Heart left ventricle (tissue), 16 donors: ENCODE data around the gene DUSP18. TPM values are rescaled to one million over a fixed set of nuclear protein-coding genes. Genes with fewer than 3 reads are reported as not detected.
A peak's percentile ranks its signal among the peaks of the same experiment; 100 is the strongest.

Experiments used
- ATAC-seq, 4 donors: fragments of 200-7000 bp; cut with Tn5 transposase; one replicate each; pipeline ENCODE4 v1.9.1; 2020 to 2022; ENCODE audit warnings: moderate library complexity in 4 of 4, mild to moderate bottlenecking in 3 of 4, moderate number of reproducible peaks in 1 of 4
- DNase-seq, 5 donors: peaks; one replicate each; pipeline ENCODE4 v3.0.0-alpha.2; 2020
- H3K27ac ChIP-seq, 12 donors: fragments of 200-600 bp; sonication (generic) in 4 of 12; one replicate each; pipeline versions ENCODE4 v1.5.0 to v1.8.0; 2016 to 2022; ENCODE audit warnings: mild to moderate bottlenecking in 2 of 12
- H3K27me3 ChIP-seq, 9 donors: fragments of 200-600 bp; sonication (generic) in 2 of 9; one replicate each; pipeline versions ENCODE4 v1.5.1 to v1.8.0; 2016 to 2022; ENCODE audit warnings: mild to moderate bottlenecking in 3 of 9
- H3K36me3 ChIP-seq, 9 donors: fragments of 200-600 bp; sonication (generic) in 2 of 9; one replicate each; pipeline versions ENCODE4 v1.5.0 to v1.8.0; 2018 to 2022; ENCODE audit warnings: mild to moderate bottlenecking in 2 of 9
- H3K4me1 ChIP-seq, 12 donors: fragments of 200-600 bp; sonication (generic) in 4 of 12; one replicate each; pipeline versions ENCODE4 v1.5.0 to v1.8.0; 2016 to 2022; ENCODE audit warnings: mild to moderate bottlenecking in 3 of 12
- H3K4me3 ChIP-seq, 12 donors: fragments of 200-600 bp; sonication (generic) in 4 of 12; one replicate each; pipeline versions ENCODE4 v1.5.0 to v1.8.0; 2017 to 2022; ENCODE audit warnings: mild to moderate bottlenecking in 9 of 12, moderate library complexity in 4 of 12
- H3K9me3 ChIP-seq, 12 donors: fragments of 200-600 bp; sonication (generic) in 4 of 12; one replicate each; pipeline versions ENCODE4 v1.5.0 to v1.8.0; 2016 to 2022; ENCODE audit warnings: mild to moderate bottlenecking in 1 of 12
- POLR2A ChIP-seq, 2 donors: fragments of 450-650 bp; IDR thresholded peaks; one replicate each; pipeline ENCODE4 v1.6.1; 2017; ENCODE audit warnings: antibody characterized with exemption in 2 of 2, mild to moderate bottlenecking in 2 of 2, moderate library complexity in 2 of 2
- WGBS, 4 donors: extraction: QIAGEN DNeasy Blood & Tissue Kit in 2 of 4; methylation state at CpG; one replicate each; pipeline versions ENCODE4 v1.1.5 to v1.1.7; 2013 to 2018; 5-methylcytosine and 5-hydroxymethylcytosine counted together
- intact Hi-C, 10 donors: fragments of 100-400 bp; cut with DNase I; formaldehyde crosslinking; loops; one replicate each; pipeline versions ENCODE4 v1.11.1 to v1.14.2; 2022
- polyA plus RNA-seq, 2 donors: library from polyadenylated mRNA; stranded (reverse); fragments of 200-250 nt; gene quantifications; one replicate each; pipeline ENCODE4 v1.2.3, GENCODE V29; 2013
- total RNA-seq, 9 donors: library from RNA; depleted of rRNA in 2 of 9; stranded (reverse); fragments of >200 nt in 2 of 9; fragmentation: NEBNext Ultra II Directional in 3 of 9; extraction: Animal tissue kit (Norgen Biotek cat#: 25700) in 3 of 9; gene quantifications; one replicate each; pipeline versions ENCODE4 v1.1.0 to v1.2.4, GENCODE V29; 2016 to 2023
- TF ChIP-seq, protein P1 (sequence below), 12 donors: fragments of 200-600 bp; sonication (generic) in 4 of 12; IDR thresholded peaks; one replicate each; pipeline versions ENCODE4 v1.5.0 to v1.8.0; 2018 to 2022; ENCODE audit warnings: antibody characterized with exemption in 12 of 12, mild to moderate bottlenecking in 5 of 12
- donor health status: ischemic (EF 13 %, LVEDD 7.1; RV severe dilation, severe dysfunction).
- donor health status: healthy with polysubstance abuse.
- donor health status: DM: no; HTN: yes; CAD: no.
- donor health status: DM: no; HTN: no; CAD: no.
- donor health status: ischemic (EF 25% LVEDD 6.9; RV normal size, moderate dysfunction).
- donor health status: ischemic (EF 25% LVEDD 5.7; RV mildly dilated, moderate dysfunction).
- donor health status: healthy.
- donor health status: DM: yes; HTN: yes; CAD: no.
- donor health status: ischemic (EF 35%, LVEDD 5.7; RV mildly dilated, moderate dysfunction).
- donor health status: nonischemic (EF 11% LVEDD 7.7; RV severe dilation, severe dysfunction).
- donor health status: DM: yes; HTN: yes; CAD: no.
- donor health status: PGD.
- donor health status: ischemic (EF 29% LVEDD 5.4; RV normal size, mild dysfunction).
- donor health status: nonischemic (EF 23%, LVEDD 6.1; RV moderate dilation, normal function).

The DUSP18 gene
- total and polyA plus RNA-seq, 11 donors = 1.6 to 6.1 (median 3.1) TPM

DNA sequence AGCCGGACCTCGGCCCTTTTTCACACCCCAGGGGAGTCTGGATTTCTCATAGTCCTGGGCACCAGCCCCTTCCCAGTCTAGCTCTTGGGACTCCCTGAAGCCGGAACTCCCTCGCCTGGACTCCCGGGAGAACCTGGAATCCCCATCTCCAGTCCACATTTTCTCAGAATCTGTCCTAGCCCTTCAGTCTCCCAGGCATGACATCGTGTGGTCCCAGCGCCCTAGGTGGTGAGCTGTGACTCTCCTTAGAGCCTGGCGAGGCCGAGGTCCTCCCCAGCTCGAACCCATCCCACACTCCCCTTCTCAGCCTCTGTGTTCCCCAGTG lies 673 bp upstream of the DUSP18 start:
- no peak for ATAC-seq
- peak overlapping the region; percentile 48 to 87 (median 76) for H3K4me3 ChIP-seq
- no peaks in the 10 kb centered on the region for H3K9me3 ChIP-seq
- H3K27ac ChIP-seq = peak overlapping the region in 5 of 12 donors; percentile 9 to 71 (median 68)
- H3K36me3 ChIP-seq = peaks cover 0 to 11% (median 4%) of the 10 kb centered on the region in 9 donors
- 23 to 45% (median 30%) methylated on average over 10 of the region's 10 CpGs for WGBS, 4 donors
- intact Hi-C loops = no loop called here
- no peak for DNase-seq
- peaks cover 0 to 19% (median 11%) of the 10 kb centered on the region in 12 donors for H3K4me1 ChIP-seq
- TF ChIP-seq, protein P1, sequence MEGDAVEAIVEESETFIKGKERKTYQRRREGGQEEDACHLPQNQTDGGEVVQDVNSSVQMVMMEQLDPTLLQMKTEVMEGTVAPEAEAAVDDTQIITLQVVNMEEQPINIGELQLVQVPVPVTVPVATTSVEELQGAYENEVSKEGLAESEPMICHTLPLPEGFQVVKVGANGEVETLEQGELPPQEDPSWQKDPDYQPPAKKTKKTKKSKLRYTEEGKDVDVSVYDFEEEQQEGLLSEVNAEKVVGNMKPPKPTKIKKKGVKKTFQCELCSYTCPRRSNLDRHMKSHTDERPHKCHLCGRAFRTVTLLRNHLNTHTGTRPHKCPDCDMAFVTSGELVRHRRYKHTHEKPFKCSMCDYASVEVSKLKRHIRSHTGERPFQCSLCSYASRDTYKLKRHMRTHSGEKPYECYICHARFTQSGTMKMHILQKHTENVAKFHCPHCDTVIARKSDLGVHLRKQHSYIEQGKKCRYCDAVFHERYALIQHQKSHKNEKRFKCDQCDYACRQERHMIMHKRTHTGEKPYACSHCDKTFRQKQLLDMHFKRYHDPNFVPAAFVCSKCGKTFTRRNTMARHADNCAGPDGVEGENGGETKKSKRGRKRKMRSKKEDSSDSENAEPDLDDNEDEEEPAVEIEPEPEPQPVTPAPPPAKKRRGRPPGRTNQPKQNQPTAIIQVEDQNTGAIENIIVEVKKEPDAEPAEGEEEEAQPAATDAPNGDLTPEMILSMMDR (IDR thresholded peaks at IDR 0.05) = no peak
- TF ChIP-seq POLR2A (IDR thresholded peaks at IDR 0.05) = no peak
- no peaks in the 10 kb centered on the region for H3K27me3 ChIP-seq

DNA sequence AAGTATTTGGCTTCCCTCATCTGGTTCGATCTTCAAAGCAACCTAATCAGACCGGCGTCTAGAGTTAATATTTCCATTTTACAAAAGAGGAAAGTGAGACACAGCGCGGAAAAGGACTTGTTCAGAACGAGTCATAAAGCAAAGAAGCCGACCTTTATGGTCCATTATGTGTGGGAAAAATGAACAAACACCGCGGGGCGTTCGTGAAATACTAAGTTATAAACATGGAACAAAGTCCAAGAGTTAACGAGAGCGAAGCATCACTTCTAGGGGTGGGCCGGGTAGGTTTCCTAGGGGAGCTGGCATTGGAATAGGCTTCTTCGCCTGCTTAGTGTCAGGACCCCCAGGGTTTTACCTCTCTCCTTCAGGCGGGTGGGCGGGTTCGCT lies 575 bp downstream of the DUSP18 start:
- Histone ChIP-seq H3K4me1 (peaks cover 0 to 19% (median 11%) of the 10 kb centered on the region in 12 donors), H3K4me3 (peak overlapping the region; percentile 48 to 87 (median 76)), H3K27me3 (no peaks in the 10 kb centered on the region), H3K27ac (peak overlapping the region in 9 of 12 donors; percentile 28 to 71 (median 60)), H3K9me3 (no peaks in the 10 kb centered on the region), H3K36me3 (peaks cover 0 to 24% (median 13%) of the 10 kb centered on the region in 9 donors)
- no peak for TF ChIP-seq POLR2A (IDR thresholded peaks at IDR 0.05)
- TF ChIP-seq, protein P1 (IDR thresholded peaks at IDR 0.05) = no peak
- 2 to 3% (median 2%) methylated on average over 15 to 18 of the region's 18 CpGs for WGBS, 4 donors
- ATAC-seq = peak in 2 of 4 donors; percentile 2 to 12
- DNase-seq = no peak
- intact Hi-C loops = loop anchor here in 3 of 10 donors (2.0 kb wide), 1 partner anchor 32 kb away; the partner anchor contains the start of gene SLC35E4 (in 3 of the 3)

DNA sequence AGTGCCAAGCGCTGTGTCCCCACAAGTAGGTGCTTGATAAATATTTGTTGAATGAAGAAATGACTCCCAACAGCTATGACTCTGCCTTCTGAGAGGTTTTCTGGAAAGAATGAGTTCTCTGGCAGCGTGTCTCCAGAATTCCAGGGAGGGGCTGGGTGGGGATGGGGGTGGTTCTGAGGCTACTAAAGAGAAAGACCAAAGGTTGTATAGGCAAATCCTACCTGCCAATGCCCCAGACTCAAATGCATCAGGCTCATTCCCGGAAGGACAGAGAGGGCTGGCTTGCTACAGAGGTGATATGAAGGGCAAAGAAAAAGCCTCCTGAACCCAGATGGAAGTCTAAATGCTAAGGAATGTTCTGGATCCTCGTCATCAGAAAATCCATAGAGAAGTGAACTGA lies 1.9 kb downstream of the DUSP18 start:
- H3K4me1 ChIP-seq = peaks cover 0 to 19% (median 11%) of the 10 kb centered on the region in 12 donors
- no peak overlapping the region for H3K27ac ChIP-seq
- H3K27me3 ChIP-seq = no peaks in the 10 kb centered on the region
- ATAC-seq (no peak), DNase-seq (no peak)
- H3K4me3 ChIP-seq = no peak overlapping the region
- TF ChIP-seq, protein P1 (IDR thresholded peaks at IDR 0.05) = no peak
- no peak for TF ChIP-seq POLR2A (IDR thresholded peaks at IDR 0.05)
- intact Hi-C loops = loop anchor here in 3 of 10 donors (2.0 kb wide), 1 partner anchor 31 kb away; the partner anchor contains the start of gene SLC35E4 (in 3 of the 3)
- H3K36me3 ChIP-seq = peaks cover 0 to 27% (median 15%) of the 10 kb centered on the region in 9 donors
- H3K9me3 ChIP-seq = no peaks in the 10 kb centered on the region
- WGBS, 4 donors = 93 to 98% (median 95%) methylated on average over 4 of the region's 4 CpGs

DNA sequence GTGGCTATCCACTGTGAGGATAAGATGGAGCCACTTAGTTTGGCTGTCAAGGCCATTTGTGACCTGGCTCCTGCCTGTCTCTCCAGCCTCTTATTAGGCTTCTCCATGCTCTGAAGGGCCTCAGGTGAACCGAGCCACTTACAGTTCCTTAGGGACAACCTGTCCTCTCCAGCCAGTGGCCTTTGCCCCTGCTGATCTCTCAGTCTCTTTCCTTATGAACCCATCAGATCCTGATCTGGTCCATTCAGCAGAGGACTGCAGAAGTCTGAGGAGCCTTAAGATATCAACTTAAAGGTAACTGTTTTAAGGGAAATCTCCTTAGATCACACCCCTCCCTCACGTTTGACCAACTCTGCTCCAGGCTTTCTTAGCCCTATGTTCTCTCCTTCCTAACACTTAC lies 2.4 kb downstream of the DUSP18 start:
- intact Hi-C loops = no loop called here
- H3K4me3 ChIP-seq = no peak overlapping the region
- no peak overlapping the region for H3K27ac ChIP-seq
- H3K27me3 ChIP-seq = no peaks in the 10 kb centered on the region
- H3K4me1 ChIP-seq = peaks cover 0 to 19% (median 11%) of the 10 kb centered on the region in 12 donors
- WGBS, 4 donors = 85 to 97% (median 91%) methylated on average over 2 of the region's 2 CpGs
- DNase-seq = no peak
- H3K36me3 ChIP-seq = peaks cover 0 to 30% (median 15%) of the 10 kb centered on the region in 9 donors
- H3K9me3 ChIP-seq = no peaks in the 10 kb centered on the region
- TF ChIP-seq, protein P1 (IDR thresholded peaks at IDR 0.05) = no peak
- TF ChIP-seq POLR2A (IDR thresholded peaks at IDR 0.05) = no peak
- no peak for ATAC-seq
